ENCODE data around the gene STPG4. TPM values are rescaled to one million over a fixed set of nuclear protein-coding genes. Genes with fewer than 3 reads are reported as not detected.

STPG4 gene
- total and polyA plus RNA-seq, 2 of the 8 experiments (the other 6 are each of a cell fraction or from before 2014, with no cell fraction given), result 0.28 TPM; not detected in 1

DNA sequence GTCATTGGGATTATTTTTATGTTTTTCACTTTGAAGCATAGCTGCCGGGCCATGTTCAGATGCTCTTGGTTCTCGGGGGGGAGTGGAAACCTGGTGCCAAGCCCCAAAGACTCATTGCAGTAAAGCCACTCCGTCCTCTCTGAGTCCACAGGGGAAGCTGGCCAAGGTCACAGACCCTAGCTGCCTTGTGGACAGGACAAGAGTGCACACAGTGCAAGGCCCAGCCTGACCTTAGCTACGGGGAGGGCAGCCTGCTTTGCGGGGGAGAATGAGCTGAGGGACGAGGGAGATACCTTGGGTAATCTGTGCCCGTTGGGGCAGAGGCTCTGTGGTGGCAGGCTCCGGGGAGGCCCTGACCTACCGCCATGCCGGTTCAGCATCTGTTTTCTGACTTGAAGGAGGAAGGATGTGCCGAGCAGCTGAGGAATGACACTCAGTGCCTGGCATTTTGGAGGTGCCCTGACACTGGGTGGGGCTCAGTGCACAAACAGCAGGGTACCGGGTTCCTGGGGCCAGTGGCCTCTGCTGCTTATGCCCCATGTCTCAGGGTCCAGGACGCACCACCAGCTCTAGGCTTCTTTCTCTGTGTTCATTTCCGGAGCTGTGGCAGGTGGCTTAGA, 87.2 kb downstream of the STPG4 start (continued):
- TF ChIP-seq RAD21 (IDR thresholded peaks at IDR 0.05 in 1 of 2, conservative IDR thresholded peaks at IDR 0.05 in 1 of 2; ENCODE audit: low read depth in 2 of 2, low read length in 2 of 2), result no peak
- no peak for TF ChIP-seq MAX (IDR thresholded peaks at IDR 0.05)
- no peak for TF ChIP-seq ASH2L (IDR thresholded peaks at IDR 0.05; ENCODE audit: low read length)
- no peak for TF ChIP-seq TAF7 (optimal IDR thresholded peaks at IDR 0.05; ENCODE audit: borderline replicate concordance, low read depth, low read length)

Measured in H1 (cell line).